HEK293 (cell line): ENCODE measurements around the gene SCN10A.

Source experiments
- CTCF ChIA-PET: fragments of 350-600 bp; formaldehyde crosslinking; extraction: SDS; loops from one replicate; lab custom pipeline; 2021; ENCODE audit warnings: antibody characterized with exemption; lab: Yijun Ruan, JAX
- POLR2A ChIA-PET: fragments of 300-600 bp; formaldehyde crosslinking; extraction: SDS; loops from one replicate; lab custom pipeline; 2020; ENCODE audit warnings: antibody characterized with exemption, inconsistent platforms; lab: Yijun Ruan, JAX
- H3K27ac ChIP-seq: fragments of 200-500 bp; sonication (Bioruptor generic); 2 replicates; pipeline ENCODE4 v1.5.1; 2014; ENCODE audit warnings: low read depth, low read length, control low read depth, inconsistent platforms; ENCODE audit errors: extremely low read depth
- H3K36me3 ChIP-seq, 2 experiments: fragments of 200-500 bp in 1 of 2; sonication (Bioruptor generic) in 1 of 2; 1 replicate in 1 of 2; 2 replicates in 1 of 2; pipeline ENCODE4 v1.5.1; 2014 to 2017; ENCODE audit warnings: inconsistent platforms in 2 of 2, low read length in 2 of 2; ENCODE audit not compliant: control insufficient read depth in 2 of 2, insufficient read depth in 1 of 2
- H3K4me1 ChIP-seq: fragments of 200-500 bp; sonication (Bioruptor generic); 2 replicates; pipeline ENCODE4 v1.5.1; 2014; ENCODE audit warnings: mild to moderate bottlenecking, low read length, inconsistent platforms; ENCODE audit not compliant: control insufficient read depth, insufficient read depth
- H3K4me3 ChIP-seq: 2 replicates; pipeline ENCODE4 v1.5.1; 2011; ENCODE audit warnings: low read depth, mild to moderate bottlenecking, control low read depth, low read length, moderate library complexity
- H3K9me3 ChIP-seq: fragments of 200-500 bp; sonication (Bioruptor generic); 2 replicates; pipeline ENCODE4 v1.5.1; 2014; ENCODE audit warnings: low read depth, low read length, inconsistent platforms; ENCODE audit not compliant: control insufficient read depth, insufficient read depth
- GFI1B ChIP-seq: fragments of 450-650 bp; formaldehyde crosslinking; IDR thresholded peaks from 2 replicates; pipeline ENCODE4 v1.5.1; 2016; ENCODE audit warnings: missing biosample characterization, missing genetic modification characterization
- HOXA7 ChIP-seq: sonication (generic); formaldehyde crosslinking; IDR thresholded peaks from 2 replicates; pipeline ENCODE4 v1.8.1; 2022; ENCODE audit warnings: missing genetic modification reagents, borderline replicate concordance
- KLF9 ChIP-seq: fragments of 450-650 bp; formaldehyde crosslinking; IDR thresholded peaks from 2 replicates; pipeline ENCODE4 v1.5.1; 2016; ENCODE audit warnings: missing biosample characterization, missing genetic modification characterization, low read depth
- MEIS1 ChIP-seq: sonication (generic); formaldehyde crosslinking; IDR thresholded peaks from 2 replicates; pipeline ENCODE4 v1.8.1; 2022; ENCODE audit warnings: missing genetic modification reagents, mild to moderate bottlenecking, borderline replicate concordance
- SALL2 ChIP-seq: fragments of 450-650 bp; formaldehyde crosslinking; IDR thresholded peaks from 2 replicates; pipeline ENCODE4 v1.5.0; 2017; ENCODE audit warnings: missing biosample characterization, mild to moderate bottlenecking, missing genetic modification characterization, borderline replicate concordance
- SCRT1 ChIP-seq: fragments of 450-650 bp; formaldehyde crosslinking; IDR thresholded peaks from 2 replicates; pipeline ENCODE4 v1.5.1; 2016; ENCODE audit warnings: missing biosample characterization, missing genetic modification characterization, borderline replicate concordance
- SCRT2 ChIP-seq: fragments of 450-650 bp; formaldehyde crosslinking; IDR thresholded peaks from 2 replicates; pipeline ENCODE4 v1.5.1; 2016; ENCODE audit warnings: missing biosample characterization, missing genetic modification characterization
- SETDB1 ChIP-seq: IDR thresholded peaks from one replicate; pipeline ENCODE4 v1.6.1; 2017; ENCODE audit warnings: mild to moderate bottlenecking, low read length, moderate library complexity, mixed read lengths; ENCODE audit not compliant: insufficient read length
- SP3 ChIP-seq: fragments of 450-650 bp; formaldehyde crosslinking; IDR thresholded peaks from 2 replicates; pipeline ENCODE4 v1.5.1; 2016; ENCODE audit warnings: missing biosample characterization, missing genetic modification characterization
- TRIM28 ChIP-seq: IDR thresholded peaks from 2 replicates; pipeline ENCODE4 v1.6.1; 2011; ENCODE audit warnings: low read length, control low read depth, borderline replicate concordance
- ZBTB17 ChIP-seq: fragments of 450-650 bp; formaldehyde crosslinking; IDR thresholded peaks from 2 replicates; pipeline ENCODE4 v1.5.1; 2016; ENCODE audit warnings: missing biosample characterization, missing genetic modification characterization
- ZBTB7A ChIP-seq: fragments of 450-650 bp; formaldehyde crosslinking; IDR thresholded peaks from 2 replicates; pipeline ENCODE4 v1.5.1; 2016; ENCODE audit warnings: low read depth, missing biosample characterization, missing genetic modification characterization
- ZFHX2 ChIP-seq: fragments of 450-650 bp; formaldehyde crosslinking; conservative IDR thresholded peaks from 2 replicates; pipeline ENCODE4 v1.5.1; 2016; ENCODE audit warnings: missing biosample characterization, missing genetic modification characterization
- ZNF169 ChIP-seq: fragments of 450-650 bp; formaldehyde crosslinking; IDR thresholded peaks from 2 replicates; pipeline ENCODE4 v1.5.1; 2016; ENCODE audit warnings: missing biosample characterization, missing genetic modification characterization
- ZNF214 ChIP-seq: fragments of 450-650 bp; formaldehyde crosslinking; IDR thresholded peaks from 2 replicates; pipeline ENCODE4 v1.5.1; 2017; ENCODE audit warnings: missing biosample characterization, mild to moderate bottlenecking, missing genetic modification characterization, borderline replicate concordance
- ZNF223 ChIP-seq: fragments of 450-650 bp; formaldehyde crosslinking; IDR thresholded peaks from 2 replicates; pipeline ENCODE4 v1.5.1; 2016; ENCODE audit warnings: missing biosample characterization, missing genetic modification characterization
- ZNF23 ChIP-seq: fragments of 450-650 bp; formaldehyde crosslinking; IDR thresholded peaks from 2 replicates; pipeline ENCODE4 v1.5.1; 2016; ENCODE audit warnings: missing biosample characterization, missing genetic modification characterization, borderline replicate concordance
- ZNF302 ChIP-seq: fragments of 450-650 bp; formaldehyde crosslinking; IDR thresholded peaks from 2 replicates; pipeline ENCODE4 v1.5.1; 2016; ENCODE audit warnings: missing biosample characterization, missing genetic modification characterization, low read depth
- ZNF354C ChIP-seq: fragments of 450-650 bp; formaldehyde crosslinking; IDR thresholded peaks from 2 replicates; pipeline ENCODE4 v1.5.1; 2016; ENCODE audit warnings: missing biosample characterization, missing genetic modification characterization, low read depth, borderline replicate concordance
- ZNF561 ChIP-seq: fragments of 450-650 bp; IDR thresholded peaks from 2 replicates; pipeline ENCODE4 v1.5.1; 2018; ENCODE audit warnings: missing biosample characterization, missing genetic modification characterization, borderline replicate concordance
- ZNF596 ChIP-seq: fragments of 450-650 bp; IDR thresholded peaks from 2 replicates; pipeline ENCODE4 v1.5.0; 2018; ENCODE audit warnings: missing biosample characterization, mild to moderate bottlenecking, missing genetic modification characterization, moderate library complexity
- ZNF624 ChIP-seq: fragments of 450-650 bp; formaldehyde crosslinking; IDR thresholded peaks from 2 replicates; pipeline ENCODE4 v1.5.1; 2017; ENCODE audit warnings: missing biosample characterization, missing genetic modification characterization
- ZNF629 ChIP-seq: fragments of 450-650 bp; formaldehyde crosslinking; IDR thresholded peaks from 2 replicates; pipeline ENCODE4 v1.5.1; 2017; ENCODE audit warnings: missing biosample characterization, missing genetic modification characterization
- ZNF654 ChIP-seq: fragments of 450-650 bp; formaldehyde crosslinking; IDR thresholded peaks from 2 replicates; pipeline ENCODE4 v1.5.1; 2016; ENCODE audit warnings: low read depth, missing biosample characterization, missing genetic modification characterization
- ZNF660 ChIP-seq: fragments of 450-650 bp; IDR thresholded peaks from 2 replicates; pipeline ENCODE4 v1.5.1; 2018; ENCODE audit warnings: missing biosample characterization, mild to moderate bottlenecking, missing genetic modification characterization
- ZSCAN16 ChIP-seq: fragments of 450-650 bp; formaldehyde crosslinking; IDR thresholded peaks from 2 replicates; pipeline ENCODE4 v1.5.1; 2016; ENCODE audit warnings: missing biosample characterization, missing genetic modification characterization
- ZSCAN30 ChIP-seq: fragments of 450-650 bp; IDR thresholded peaks from 2 replicates; pipeline ENCODE4 v1.5.1; 2018; ENCODE audit warnings: missing biosample characterization, mild to moderate bottlenecking, missing genetic modification characterization, moderate library complexity
- TF ChIP-seq, protein P1 (sequence below): fragments of 450-650 bp; formaldehyde crosslinking; IDR thresholded peaks from 2 replicates; pipeline ENCODE4 v1.5.1; 2016; ENCODE audit warnings: missing biosample characterization, missing genetic modification characterization, low read depth
- TF ChIP-seq, protein P2 (sequence below): fragments of 450-650 bp; formaldehyde crosslinking; IDR thresholded peaks from 2 replicates; pipeline ENCODE4 v1.5.1; 2016; ENCODE audit warnings: missing biosample characterization, missing genetic modification characterization, borderline replicate concordance

The SCN10A gene

DNA sequence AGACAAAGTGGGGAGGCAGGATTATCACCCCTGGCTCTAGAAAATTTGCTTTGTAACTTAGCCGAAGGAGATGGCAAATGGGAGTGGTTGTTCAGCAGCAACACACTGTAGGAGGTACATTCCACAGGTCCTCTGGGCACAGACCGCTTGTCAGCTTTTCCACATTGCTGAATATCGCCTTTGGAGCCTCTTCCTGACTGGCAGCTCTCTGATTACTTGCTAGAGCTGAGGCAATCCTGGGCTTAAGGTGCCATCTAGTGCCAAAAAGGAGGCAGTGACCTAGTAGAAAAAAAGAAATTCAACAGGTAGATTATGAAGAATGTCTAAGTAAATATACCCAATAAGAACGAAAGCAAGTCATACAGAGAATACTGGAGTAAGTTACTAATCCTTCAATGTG, 153.5 kb downstream of the SCN10A start:
- no peak overlapping the region for H3K27ac ChIP-seq
- H3K4me3 ChIP-seq, result no peak overlapping the region
- TF ChIP-seq ZNF629 (tag by site-specific recombination) (no peak), GFI1B (tag by site-specific recombination) (no peak), HOXA7 (no peak), SETDB1 (peak; percentile 95), SCRT1 (peak; percentile 96), ZNF354C (tag by site-specific recombination) (no peak), ZNF302 (tag by site-specific recombination) (no peak), ZNF561 (no peak), ZFHX2 (tag by site-specific recombination) (no peak), ZSCAN16 (tag by site-specific recombination) (no peak), TRIM28 (peak; percentile 72; the same call in 1 of the 2 replicates), ZNF23 (tag by site-specific recombination) (no peak), ZNF169 (tag by site-specific recombination) (no peak), ZNF624 (no peak), ZNF223 (no peak), SCRT2 (tag by site-specific recombination) (peak; percentile 97), ZNF654 (tag by site-specific recombination) (peak; percentile 57), MEIS1 (no peak), ZSCAN30 (tag by site-specific recombination) (no peak), ZBTB7A (tag by site-specific recombination) (no peak), SALL2 (tag by site-specific recombination) (no peak), ZNF214 (no peak), ZNF596 (tag by site-specific recombination) (no peak), SP3 (tag by site-specific recombination) (no peak), KLF9 (tag by site-specific recombination) (no peak), ZNF660 (no peak), ZBTB17 (tag by site-specific recombination) (no peak)
- TF ChIP-seq, protein P1, sequence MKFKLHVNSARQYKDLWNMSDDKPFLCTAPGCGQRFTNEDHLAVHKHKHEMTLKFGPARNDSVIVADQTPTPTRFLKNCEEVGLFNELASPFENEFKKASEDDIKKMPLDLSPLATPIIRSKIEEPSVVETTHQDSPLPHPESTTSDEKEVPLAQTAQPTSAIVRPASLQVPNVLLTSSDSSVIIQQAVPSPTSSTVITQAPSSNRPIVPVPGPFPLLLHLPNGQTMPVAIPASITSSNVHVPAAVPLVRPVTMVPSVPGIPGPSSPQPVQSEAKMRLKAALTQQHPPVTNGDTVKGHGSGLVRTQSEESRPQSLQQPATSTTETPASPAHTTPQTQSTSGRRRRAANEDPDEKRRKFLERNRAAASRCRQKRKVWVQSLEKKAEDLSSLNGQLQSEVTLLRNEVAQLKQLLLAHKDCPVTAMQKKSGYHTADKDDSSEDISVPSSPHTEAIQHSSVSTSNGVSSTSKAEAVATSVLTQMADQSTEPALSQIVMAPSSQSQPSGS (tag by site-specific recombination), result no peak
- TF ChIP-seq, protein P2, sequence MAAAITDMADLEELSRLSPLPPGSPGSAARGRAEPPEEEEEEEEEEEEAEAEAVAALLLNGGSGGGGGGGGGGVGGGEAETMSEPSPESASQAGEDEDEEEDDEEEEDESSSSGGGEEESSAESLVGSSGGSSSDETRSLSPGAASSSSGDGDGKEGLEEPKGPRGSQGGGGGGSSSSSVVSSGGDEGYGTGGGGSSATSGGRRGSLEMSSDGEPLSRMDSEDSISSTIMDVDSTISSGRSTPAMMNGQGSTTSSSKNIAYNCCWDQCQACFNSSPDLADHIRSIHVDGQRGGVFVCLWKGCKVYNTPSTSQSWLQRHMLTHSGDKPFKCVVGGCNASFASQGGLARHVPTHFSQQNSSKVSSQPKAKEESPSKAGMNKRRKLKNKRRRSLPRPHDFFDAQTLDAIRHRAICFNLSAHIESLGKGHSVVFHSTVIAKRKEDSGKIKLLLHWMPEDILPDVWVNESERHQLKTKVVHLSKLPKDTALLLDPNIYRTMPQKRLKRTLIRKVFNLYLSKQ (tag by site-specific recombination), result no peak
- ChIA-PET CTCF (interaction anchor here (0.6 to 2.7 kb wide), 12 partner anchors 11 to 688 kb away, joined by 3 to 22 read pairs (median 4); partner anchors contain the start of gene EXOG), POLR2A (no interaction called here)
- no peaks in the 10 kb centered on the region for H3K36me3 ChIP-seq
- H3K9me3 ChIP-seq, result no peaks in the 10 kb centered on the region
- H3K4me1 ChIP-seq, result no peaks in the 10 kb centered on the region
